ENCODE results near the gene KRTAP2-1.
A peak's percentile ranks its signal among the peaks of the same experiment; 100 is the strongest.
"Not testable (repeated sequence)": the region's sequence is repeated elsewhere in the genome, so short reads cannot be mapped to it uniquely, and the experiment has no call there.

Gene KRTAP2-1

GRCh38 chr17:41060052-41060604 is 13.0 kb upstream of the KRTAP2-1 start, which contains the start of gene KRTAP2-3:
TSS of gene KRTAP2-3 (minus strand) at chr17:41060114. CDS start at chr17:41060050, 64 bp downstream.
- no peak within 1 kb of the TSS for H3K4me2 ChIP-seq (ENCODE audit: low read length, poor library complexity, severe bottlenecking)
- no peak within 1 kb of the TSS for H3K4ac ChIP-seq (ENCODE audit: low read depth in 1 of 2, low read length in 2 of 2)
- no peaks in the 10 kb centered on the region for H3K9me3 ChIP-seq (ENCODE audit: control insufficient read depth, low read length)
- H3K36me3 ChIP-seq (ENCODE audit: control insufficient read depth in 1 of 2, insufficient read depth in 2 of 2, low read depth in 1 of 2, low read length in 2 of 2) = no peaks in the 10 kb centered on the region
- no peak within 1 kb of the TSS for H3K14ac ChIP-seq (ENCODE audit: low read length in 2 of 2)
- H3K27ac ChIP-seq (ENCODE audit: low read length, poor library complexity, severe bottlenecking) = peak within 1 kb of the TSS; percentile 87
- H3K4me3 ChIP-seq (ENCODE audit: insufficient read depth in 1 of 2, low read depth in 1 of 2, low read length in 2 of 2) = no peak within 1 kb of the TSS
- no peak within 1 kb of the TSS for H2BK120ac ChIP-seq (ENCODE audit: low read depth, low read length)
- H2AK5ac ChIP-seq (ENCODE audit: low read length, severe bottlenecking) = peak within 1 kb of the TSS; percentile 28
- peaks cover 7% of the 10 kb centered on the region for H3K4me1 ChIP-seq (ENCODE audit: control insufficient read depth, insufficient read depth, low read depth, low read length)
- no peak within 1 kb of the TSS for H4K8ac ChIP-seq (ENCODE audit: low read length)
- peak within 1 kb of the TSS; percentile 5 for H2BK5ac ChIP-seq (ENCODE audit: low read depth, low read length, poor library complexity, severe bottlenecking)
- whole genome bisulfite sequencing = 24% methylated on average over 6 of the region's 6 CpGs
- no peaks in the 10 kb centered on the region for H3K27me3 ChIP-seq (ENCODE audit: control insufficient read depth in 1 of 2, insufficient read depth in 1 of 2, low read length in 2 of 2)
- no peak within 1 kb of the TSS for H2AFZ ChIP-seq (ENCODE audit: low read depth, low read length)
- H2BK12ac ChIP-seq (ENCODE audit: low read length in 2 of 2) = no peak within 1 kb of the TSS
- DNase-seq = peak; percentile 82
- H2BK15ac ChIP-seq (ENCODE audit: low read depth, poor library complexity, severe bottlenecking) = no peak within 1 kb of the TSS
- H3K23ac ChIP-seq (ENCODE audit: low read length in 2 of 2) = no peak within 1 kb of the TSS
- no peaks in the 10 kb centered on the region for H3K79me1 ChIP-seq (replicated peaks; ENCODE audit: low read length, poor library complexity, severe bottlenecking)
- no peak within 1 kb of the TSS for H4K91ac ChIP-seq (ENCODE audit: low read length)
- peak within 1 kb of the TSS; percentile 70 for H3K9ac ChIP-seq (ENCODE audit: low read length)
- no peak within 1 kb of the TSS for H3K18ac ChIP-seq (ENCODE audit: low read depth in 1 of 2, low read length in 2 of 2)

- DNase-seq = peak; percentile 84
- not testable (repeated sequence) for H4K91ac ChIP-seq (ENCODE audit: low read length); H3K4ac ChIP-seq (ENCODE audit: low read depth in 1 of 2, low read length in 2 of 2); H2BK15ac ChIP-seq (ENCODE audit: low read depth, poor library complexity, severe bottlenecking); H3K79me1 ChIP-seq (replicated peaks; ENCODE audit: low read length, poor library complexity, severe bottlenecking); H2AFZ ChIP-seq (ENCODE audit: low read depth, low read length); H3K23ac ChIP-seq (ENCODE audit: low read length in 2 of 2); H3K27me3 ChIP-seq (ENCODE audit: control insufficient read depth in 1 of 2, insufficient read depth in 1 of 2, low read length in 2 of 2); H2BK120ac ChIP-seq (ENCODE audit: low read depth, low read length); H3K18ac ChIP-seq (ENCODE audit: low read depth in 1 of 2, low read length in 2 of 2); H3K9me3 ChIP-seq (ENCODE audit: control insufficient read depth, low read length); H2AK5ac ChIP-seq (ENCODE audit: low read length, severe bottlenecking); H2BK12ac ChIP-seq (ENCODE audit: low read length in 2 of 2); H3K4me2 ChIP-seq (ENCODE audit: low read length, poor library complexity, severe bottlenecking); H3K4me1 ChIP-seq (ENCODE audit: control insufficient read depth, insufficient read depth, low read depth, low read length); H4K8ac ChIP-seq (ENCODE audit: low read length); H3K9ac ChIP-seq (ENCODE audit: low read length); H3K36me3 ChIP-seq (ENCODE audit: control insufficient read depth in 1 of 2, insufficient read depth in 2 of 2, low read depth in 1 of 2, low read length in 2 of 2); H3K4me3 ChIP-seq (ENCODE audit: insufficient read depth in 1 of 2, low read depth in 1 of 2, low read length in 2 of 2); H3K14ac ChIP-seq (ENCODE audit: low read length in 2 of 2)
- Histone ChIP-seq H3K27ac (ENCODE audit: low read length, poor library complexity, severe bottlenecking) (peak overlapping the region; percentile 87), H2BK5ac (ENCODE audit: low read depth, low read length, poor library complexity, severe bottlenecking) (peak overlapping the region; percentile 5)
- 26% methylated on average over 5 of the region's 31 CpGs for WGBS
These were observed 12.3 kb upstream of the KRTAP2-1 start for GRCh38 chr17:41059276-41060051.

DNA sequence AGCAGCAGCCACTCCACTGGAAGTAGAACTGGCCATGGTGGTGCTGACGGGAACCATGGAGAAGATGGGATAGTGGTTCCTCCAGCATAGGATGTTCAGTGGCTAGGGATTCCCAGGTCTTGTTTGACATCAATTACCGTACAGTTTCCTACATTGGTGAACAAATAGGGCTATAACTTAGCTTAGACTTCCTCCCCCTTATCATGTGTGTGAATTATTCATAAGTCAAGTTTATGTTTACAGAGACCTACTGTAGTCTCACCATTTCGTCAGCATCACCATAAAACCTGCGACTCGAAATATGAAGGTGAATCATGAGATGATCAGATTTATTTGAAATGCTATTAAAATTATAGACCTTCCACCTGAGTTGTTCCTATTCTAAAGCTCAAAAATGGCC is 11.6 kb upstream of the KRTAP2-1 start:
- H4K8ac ChIP-seq (ENCODE audit: low read length) = no peak overlapping the region
- H3K9me3 ChIP-seq (ENCODE audit: control insufficient read depth, low read length) = no peaks in the 10 kb centered on the region
- H3K9ac ChIP-seq (ENCODE audit: low read length) = no peak overlapping the region
- H2BK15ac ChIP-seq (ENCODE audit: low read depth, poor library complexity, severe bottlenecking) = no peak overlapping the region
- no peak overlapping the region for H3K14ac ChIP-seq (ENCODE audit: low read length in 2 of 2)
- H2BK5ac ChIP-seq (ENCODE audit: low read depth, low read length, poor library complexity, severe bottlenecking) = no peak overlapping the region
- no peak overlapping the region for H4K91ac ChIP-seq (ENCODE audit: low read length)
- H2BK120ac ChIP-seq (ENCODE audit: low read depth, low read length) = no peak overlapping the region
- no peak overlapping the region for H2AFZ ChIP-seq (ENCODE audit: low read depth, low read length)
- no CpG with 5 or more reads among the region's 5 CpGs for WGBS
- no peak overlapping the region for H3K4me3 ChIP-seq (ENCODE audit: insufficient read depth in 1 of 2, low read depth in 1 of 2, low read length in 2 of 2)
- no peak for DNase-seq
- H2BK12ac ChIP-seq (ENCODE audit: low read length in 2 of 2) = no peak overlapping the region
- peak overlapping the region; percentile 55 for H3K27ac ChIP-seq (ENCODE audit: low read length, poor library complexity, severe bottlenecking)
- no peak overlapping the region for H3K4me2 ChIP-seq (ENCODE audit: low read length, poor library complexity, severe bottlenecking)
- peaks cover 7% of the 10 kb centered on the region for H3K4me1 ChIP-seq (ENCODE audit: control insufficient read depth, insufficient read depth, low read depth, low read length)
- H3K23ac ChIP-seq (ENCODE audit: low read length in 2 of 2) = no peak overlapping the region
- H3K79me1 ChIP-seq (replicated peaks; ENCODE audit: low read length, poor library complexity, severe bottlenecking) = no peaks in the 10 kb centered on the region
- peak overlapping the region; percentile 10 for H2AK5ac ChIP-seq (ENCODE audit: low read length, severe bottlenecking)
- H3K4ac ChIP-seq (ENCODE audit: low read depth in 1 of 2, low read length in 2 of 2) = no peak overlapping the region
- no peaks in the 10 kb centered on the region for H3K27me3 ChIP-seq (ENCODE audit: control insufficient read depth in 1 of 2, insufficient read depth in 1 of 2, low read length in 2 of 2)
- no peaks in the 10 kb centered on the region for H3K36me3 ChIP-seq (ENCODE audit: control insufficient read depth in 1 of 2, insufficient read depth in 2 of 2, low read depth in 1 of 2, low read length in 2 of 2)
- H3K18ac ChIP-seq (ENCODE audit: low read depth in 1 of 2, low read length in 2 of 2) = no peak overlapping the region

DNA sequence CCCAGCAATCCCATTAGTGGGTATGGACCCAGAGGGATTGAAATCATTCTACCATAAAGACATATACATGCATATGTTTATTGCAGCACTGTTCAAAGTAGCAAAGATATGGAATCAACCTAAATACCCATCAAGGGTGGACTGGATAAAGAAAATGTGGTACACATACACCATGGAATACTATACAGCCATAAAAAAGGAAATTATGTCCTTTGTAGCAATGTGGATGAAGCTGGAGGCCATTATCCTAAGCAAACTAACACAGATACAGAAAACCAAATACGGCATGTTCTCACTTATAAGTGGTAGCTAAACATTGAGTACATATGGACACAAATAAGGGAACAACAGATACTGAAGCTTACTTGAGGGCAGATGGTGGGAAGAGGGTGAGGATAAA is 10.4 kb upstream of the KRTAP2-1 start:
- Histone ChIP-seq H2AFZ (ENCODE audit: low read depth, low read length) (no peak overlapping the region), H3K36me3 (ENCODE audit: control insufficient read depth in 1 of 2, insufficient read depth in 2 of 2, low read depth in 1 of 2, low read length in 2 of 2) (no peaks in the 10 kb centered on the region), H3K27me3 (ENCODE audit: control insufficient read depth in 1 of 2, insufficient read depth in 1 of 2, low read length in 2 of 2) (no peaks in the 10 kb centered on the region), H2BK5ac (ENCODE audit: low read depth, low read length, poor library complexity, severe bottlenecking) (no peak overlapping the region), H3K4me1 (ENCODE audit: control insufficient read depth, insufficient read depth, low read depth, low read length) (peaks cover 7% of the 10 kb centered on the region), H3K4me2 (ENCODE audit: low read length, poor library complexity, severe bottlenecking) (no peak overlapping the region), H3K27ac (ENCODE audit: low read length, poor library complexity, severe bottlenecking) (no peak overlapping the region), H3K9ac (ENCODE audit: low read length) (no peak overlapping the region), H2BK120ac (ENCODE audit: low read depth, low read length) (no peak overlapping the region), H3K14ac (ENCODE audit: low read length in 2 of 2) (no peak overlapping the region), H3K4me3 (ENCODE audit: insufficient read depth in 1 of 2, low read depth in 1 of 2, low read length in 2 of 2) (no peak overlapping the region), H3K4ac (ENCODE audit: low read depth in 1 of 2, low read length in 2 of 2) (no peak overlapping the region), H2BK15ac (ENCODE audit: low read depth, poor library complexity, severe bottlenecking) (no peak overlapping the region), H3K23ac (ENCODE audit: low read length in 2 of 2) (no peak overlapping the region), H3K79me1 (replicated peaks; ENCODE audit: low read length, poor library complexity, severe bottlenecking) (no peaks in the 10 kb centered on the region), H2BK12ac (ENCODE audit: low read length in 2 of 2) (no peak overlapping the region), H3K18ac (ENCODE audit: low read depth in 1 of 2, low read length in 2 of 2) (no peak overlapping the region), H3K9me3 (ENCODE audit: control insufficient read depth, low read length) (no peaks in the 10 kb centered on the region), H2AK5ac (ENCODE audit: low read length, severe bottlenecking) (no peak overlapping the region), H4K91ac (ENCODE audit: low read length) (no peak overlapping the region), H4K8ac (ENCODE audit: low read length) (no peak overlapping the region)
- no peak for DNase-seq
- no CpG with 5 or more reads among the region's 1 CpG for whole genome bisulfite sequencing

Data from mesenchymal stem cell (in vitro differentiated cells and primary cell).